ENCODE measurements around the gene HIPK4. TPM values are rescaled to one million over a fixed set of nuclear protein-coding genes. Genes with fewer than 3 reads are reported as not detected.

HIPK4 gene
- total and polyA plus RNA-seq, 9 of the 15 experiments (the other 6 are each of a cell fraction or from before 2014, with no cell fraction given) = 0.06 to 0.09 TPM; not detected in 7

DNA sequence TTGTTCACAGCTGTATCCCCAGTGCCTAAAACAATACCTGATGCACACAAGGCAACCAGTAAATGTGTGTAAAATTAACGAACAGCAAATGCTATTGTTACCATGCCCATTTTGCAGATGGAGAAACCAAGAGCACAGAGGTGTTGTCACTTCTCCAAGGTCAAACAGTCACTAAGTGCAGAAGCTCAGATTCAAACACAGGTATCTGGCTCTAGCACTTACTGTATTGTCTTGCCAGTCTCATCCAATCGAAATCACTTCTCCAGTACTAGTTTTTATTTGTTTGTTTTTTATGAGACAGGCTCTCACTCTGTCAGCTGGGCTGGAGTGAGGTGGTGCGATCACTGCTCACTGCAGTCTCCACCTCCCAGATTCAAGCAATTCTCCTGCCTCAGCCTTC lies 27.8 kb downstream of the HIPK4 start:
- BruUV-seq (replicated peaks) = no TSS peak
- no peaks in the 10 kb centered on the region for H3K9me3 ChIP-seq (replicated peaks; ENCODE audit: control insufficient read depth, insufficient read depth, low read depth, low read length)
- no peaks in the 10 kb centered on the region for H3K9me1 ChIP-seq (ENCODE audit: control insufficient read depth, insufficient read depth, low read length)
- TF ChIP-seq MIER1 (IDR thresholded peaks at IDR 0.05; ENCODE audit: low read depth) (no peak), ESRRA (IDR thresholded peaks at IDR 0.05; ENCODE audit: borderline replicate concordance, low read depth) (peak; percentile 95), IRF2 (CRISPR knock-in tag; IDR thresholded peaks at IDR 0.05) (no peak), CHD4 (IDR thresholded peaks at IDR 0.05; ENCODE audit: insufficient read depth, insufficient replicate concordance, low read depth, low read length, poor library complexity, severe bottlenecking) (peak; percentile 50), HDAC1 (IDR thresholded peaks at IDR 0.05) (0 out of 4 replicates have a peak, but pooled peaks of 1 of the 2 experiments have one; percentile 29), BCOR (IDR thresholded peaks at IDR 0.05) (peak; percentile 90), RBM25 (IDR thresholded peaks at IDR 0.05; ENCODE audit: low read depth, low read length, severe bottlenecking) (peak; percentile 93), RCOR1 (IDR thresholded peaks at IDR 0.05; ENCODE audit: borderline replicate concordance in 1 of 2, low read depth in 2 of 2, low read length in 2 of 2) (0 out of 4 replicates have a peak, but pooled peaks of 1 of the 2 experiments have one; percentile 30), ADNP (tag; IDR thresholded peaks at IDR 0.05) (0 out of 2 replicates have a peak, but pooled peaks have one; percentile 63), KDM1A (IDR thresholded peaks at IDR 0.05) (peak; percentile 37 to 82; a peak in 2 of 4 replicates), SUPT5H (IDR thresholded peaks at IDR 0.05) (no peak), HDAC2 (IDR thresholded peaks at IDR 0.05) (0 out of 2 replicates have a peak, but pooled peaks have one; percentile 36)
- H4K20me1 ChIP-seq (replicated peaks; ENCODE audit: control insufficient read depth, insufficient read depth, low read length) = no peaks in the 10 kb centered on the region
- H3K36me3 ChIP-seq (ENCODE audit: control insufficient read depth, insufficient read depth, low read length) = peaks cover 7% of the 10 kb centered on the region; the same call in 2 of the 3 replicates
- H3K79me2 ChIP-seq (ENCODE audit: control insufficient read depth, insufficient read depth, low read length) = peaks cover 12% of the 10 kb centered on the region; the same call in 2 of the 3 replicates
- DNase-seq (ENCODE audit: extremely low read depth in 1 of 4, low spot score in 3 of 4) (no peak), FAIRE-seq (no peak), ATAC-seq (no peak)
- H3K27me3 ChIP-seq (ENCODE audit: control insufficient read depth in 2 of 2, insufficient read depth in 2 of 2, low read length in 2 of 2) = no peaks in the 10 kb centered on the region
- in situ Hi-C loops (cut with MboI) = no loop called here
- no peak overlapping the region for H3K4me2 ChIP-seq (ENCODE audit: insufficient read depth, low read length)
- H2AFZ ChIP-seq (ENCODE audit: low read depth, low read length) = no peak overlapping the region
- H3K9ac ChIP-seq (ENCODE audit: insufficient read depth in 1 of 2, low read depth in 2 of 2, low read length in 2 of 2) = no peak overlapping the region
- POLR2A ChIA-PET = interaction anchor here (0.7 kb wide), 1 partner anchor 58 kb away, joined by 3 read pairs; no protein-coding TSS in a partner anchor
- H3K4me3 ChIP-seq = no peak overlapping the region
- intact Hi-C loops (cut with micrococcal nuclease) = loop anchor here (10.0 kb wide), 1 partner anchor 217 kb away; no protein-coding TSS in a partner anchor
- WGBS (ENCODE audit: insufficient coverage, low coverage, missing lambda C conversion rate) = 49% methylated on average over 3 of the region's 3 CpGs
- H3K27ac ChIP-seq (ENCODE audit: extremely low read depth, low read depth, low read length) = no peak overlapping the region; the same call in 2 of the 3 replicates
- peaks cover 35 to 40% of the 10 kb centered on the region in 2 experiments for H3K4me1 ChIP-seq (replicated peaks in 1 of 2; ENCODE audit: control insufficient read depth in 2 of 2, insufficient read depth in 2 of 2, low read length in 2 of 2)
- CTCF ChIA-PET (ENCODE audit: low intra/inter-chr PET ratio) = no interaction called here

Measured in K562 (cell line).